B cell (primary cell): ENCODE measurements around the gene DERA.

Experiments
- EZH2 ChIP-seq: IDR thresholded peaks from 2 replicates; pipeline ENCODE4 v1.6.1; 2012; ENCODE audit warnings: borderline replicate concordance, low read depth, mild to moderate bottlenecking, moderate library complexity, low read length; ENCODE audit not compliant: insufficient read depth, poor library complexity, severe bottlenecking
- TF ChIP-seq, protein P1 (sequence below): fragments of 200-600 bp; IDR thresholded peaks from one replicate; pipeline ENCODE4 v1.8.0; 2022; ENCODE audit warnings: antibody characterized with exemption, mild to moderate bottlenecking

DNA sequence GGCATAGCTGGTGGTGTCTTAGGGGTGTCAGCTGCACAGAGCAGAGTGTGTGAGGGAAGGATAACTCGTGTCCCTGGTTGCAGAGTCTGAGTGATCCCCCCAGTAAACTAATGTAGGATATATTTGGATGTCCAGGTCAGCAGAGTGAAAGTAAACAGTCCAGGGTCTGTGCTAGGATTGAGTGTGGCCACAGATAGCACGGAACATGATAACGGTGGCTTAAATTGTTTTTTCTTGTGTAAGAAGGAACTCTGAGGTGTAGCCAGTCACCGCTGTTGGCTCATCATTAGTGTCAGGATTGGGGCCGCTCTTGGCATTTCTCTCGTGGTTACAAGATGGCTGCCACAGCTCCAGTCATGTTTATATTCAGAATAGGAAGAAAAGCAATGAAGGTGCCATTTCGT, 97.3 kb downstream of the DERA start:
- TF ChIP-seq, protein P1, sequence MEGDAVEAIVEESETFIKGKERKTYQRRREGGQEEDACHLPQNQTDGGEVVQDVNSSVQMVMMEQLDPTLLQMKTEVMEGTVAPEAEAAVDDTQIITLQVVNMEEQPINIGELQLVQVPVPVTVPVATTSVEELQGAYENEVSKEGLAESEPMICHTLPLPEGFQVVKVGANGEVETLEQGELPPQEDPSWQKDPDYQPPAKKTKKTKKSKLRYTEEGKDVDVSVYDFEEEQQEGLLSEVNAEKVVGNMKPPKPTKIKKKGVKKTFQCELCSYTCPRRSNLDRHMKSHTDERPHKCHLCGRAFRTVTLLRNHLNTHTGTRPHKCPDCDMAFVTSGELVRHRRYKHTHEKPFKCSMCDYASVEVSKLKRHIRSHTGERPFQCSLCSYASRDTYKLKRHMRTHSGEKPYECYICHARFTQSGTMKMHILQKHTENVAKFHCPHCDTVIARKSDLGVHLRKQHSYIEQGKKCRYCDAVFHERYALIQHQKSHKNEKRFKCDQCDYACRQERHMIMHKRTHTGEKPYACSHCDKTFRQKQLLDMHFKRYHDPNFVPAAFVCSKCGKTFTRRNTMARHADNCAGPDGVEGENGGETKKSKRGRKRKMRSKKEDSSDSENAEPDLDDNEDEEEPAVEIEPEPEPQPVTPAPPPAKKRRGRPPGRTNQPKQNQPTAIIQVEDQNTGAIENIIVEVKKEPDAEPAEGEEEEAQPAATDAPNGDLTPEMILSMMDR: no peak
- no peak for TF ChIP-seq EZH2
